ENCODE results near the gene NPAS3.

DNA sequence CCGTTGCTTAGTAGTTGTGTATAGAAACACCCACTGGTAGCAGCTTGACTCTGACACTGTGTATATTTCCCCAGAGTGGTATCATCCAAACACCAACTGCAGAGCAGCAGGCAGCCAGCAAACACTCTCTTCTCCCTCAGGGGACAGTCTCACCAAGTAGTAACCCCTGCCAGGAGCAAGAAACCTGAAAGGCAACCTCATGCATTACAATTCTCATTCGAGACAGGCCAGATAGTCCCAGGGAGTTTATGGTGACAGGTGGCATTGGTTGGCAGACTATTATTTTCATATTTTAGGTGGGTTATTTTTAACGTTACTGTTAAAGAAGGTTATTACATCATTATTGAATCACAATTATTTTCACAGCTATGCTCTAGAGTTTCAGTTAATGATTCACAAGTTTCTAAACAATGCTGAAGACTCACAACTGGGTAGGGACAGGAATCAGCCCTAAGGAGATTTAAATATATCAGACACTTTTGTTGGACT, 789.4 kb downstream of the NPAS3 start:
- TF ChIP-seq, protein P1, sequence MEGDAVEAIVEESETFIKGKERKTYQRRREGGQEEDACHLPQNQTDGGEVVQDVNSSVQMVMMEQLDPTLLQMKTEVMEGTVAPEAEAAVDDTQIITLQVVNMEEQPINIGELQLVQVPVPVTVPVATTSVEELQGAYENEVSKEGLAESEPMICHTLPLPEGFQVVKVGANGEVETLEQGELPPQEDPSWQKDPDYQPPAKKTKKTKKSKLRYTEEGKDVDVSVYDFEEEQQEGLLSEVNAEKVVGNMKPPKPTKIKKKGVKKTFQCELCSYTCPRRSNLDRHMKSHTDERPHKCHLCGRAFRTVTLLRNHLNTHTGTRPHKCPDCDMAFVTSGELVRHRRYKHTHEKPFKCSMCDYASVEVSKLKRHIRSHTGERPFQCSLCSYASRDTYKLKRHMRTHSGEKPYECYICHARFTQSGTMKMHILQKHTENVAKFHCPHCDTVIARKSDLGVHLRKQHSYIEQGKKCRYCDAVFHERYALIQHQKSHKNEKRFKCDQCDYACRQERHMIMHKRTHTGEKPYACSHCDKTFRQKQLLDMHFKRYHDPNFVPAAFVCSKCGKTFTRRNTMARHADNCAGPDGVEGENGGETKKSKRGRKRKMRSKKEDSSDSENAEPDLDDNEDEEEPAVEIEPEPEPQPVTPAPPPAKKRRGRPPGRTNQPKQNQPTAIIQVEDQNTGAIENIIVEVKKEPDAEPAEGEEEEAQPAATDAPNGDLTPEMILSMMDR (IDR thresholded peaks at IDR 0.05) = no peak
- no peak for TF ChIP-seq POLR2AphosphoS5 (IDR thresholded peaks at IDR 0.05)
- TF ChIP-seq EP300 (IDR thresholded peaks at IDR 0.05) = no peak
